HG03378 (cell line): ENCODE data around the gene MYLK4.

Experiments
- ATAC-seq: cut with Tn5 transposase; IDR thresholded peaks from one replicate; pipeline ENCODE4 v1.9.1; 2021; ENCODE audit warnings: mild to moderate bottlenecking, moderate library complexity; ENCODE audit not compliant: unreplicated experiment

Gene MYLK4

DNA sequence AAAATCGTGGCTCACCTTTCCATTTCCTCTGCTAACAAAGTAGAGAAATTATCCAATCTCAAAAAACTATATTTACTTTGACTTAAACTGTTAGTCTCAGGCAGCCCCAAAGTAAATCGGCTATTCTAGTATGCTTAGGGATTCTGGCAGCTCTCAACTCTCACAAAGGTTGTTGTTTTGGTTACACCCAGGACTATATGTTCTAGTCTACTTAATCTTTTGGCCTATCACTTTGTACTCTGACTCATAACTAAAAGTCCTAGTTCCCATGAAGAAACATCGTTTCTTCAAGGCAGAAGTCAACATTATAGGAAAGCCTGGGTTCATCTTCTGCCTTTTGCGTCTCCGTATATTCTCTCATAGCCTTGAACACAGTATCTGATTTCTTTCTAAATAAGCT, 42.3 kb downstream of the MYLK4 start:
- no peak for ATAC-seq

DNA sequence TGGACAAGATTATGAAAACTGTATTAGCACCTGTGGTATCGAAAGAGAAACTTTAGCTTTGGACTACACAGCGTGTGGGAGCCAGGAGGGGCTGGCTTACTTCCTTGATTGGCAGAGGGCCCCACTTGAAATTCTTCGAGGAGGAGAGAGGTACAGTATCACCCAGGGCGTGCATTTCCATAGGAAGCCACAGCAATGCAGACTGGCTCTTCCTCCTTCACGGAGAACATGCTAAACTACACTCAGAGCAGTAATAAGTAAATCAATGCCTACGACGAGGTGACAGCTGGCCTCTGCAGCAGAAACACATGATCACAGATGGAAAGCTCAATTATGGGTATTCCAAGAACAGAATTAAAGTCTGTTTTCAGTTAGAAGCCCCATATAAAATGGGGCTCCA, 44.2 kb downstream of the MYLK4 start:
- ATAC-seq, result no peak

DNA sequence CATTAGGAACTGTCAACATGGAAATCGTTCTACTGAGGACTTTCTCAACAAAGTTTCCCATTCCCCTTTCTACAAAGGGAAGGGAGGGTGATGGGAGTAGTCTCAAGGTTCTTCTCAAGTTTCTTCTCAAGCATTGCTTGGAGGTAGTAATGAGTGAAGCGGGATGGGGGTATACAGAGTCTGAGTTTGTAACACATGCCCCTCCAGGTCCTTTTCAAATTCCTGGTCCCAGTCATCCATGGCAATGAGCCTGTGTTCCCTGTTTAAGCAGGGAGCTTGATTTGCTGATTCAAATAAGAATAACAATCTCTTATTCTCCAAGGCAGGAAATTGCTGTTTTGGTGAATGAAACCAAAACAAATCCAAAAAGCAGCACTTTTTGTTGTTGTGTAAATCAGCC, 45.5 kb downstream of the MYLK4 start:
- no peak for ATAC-seq

DNA sequence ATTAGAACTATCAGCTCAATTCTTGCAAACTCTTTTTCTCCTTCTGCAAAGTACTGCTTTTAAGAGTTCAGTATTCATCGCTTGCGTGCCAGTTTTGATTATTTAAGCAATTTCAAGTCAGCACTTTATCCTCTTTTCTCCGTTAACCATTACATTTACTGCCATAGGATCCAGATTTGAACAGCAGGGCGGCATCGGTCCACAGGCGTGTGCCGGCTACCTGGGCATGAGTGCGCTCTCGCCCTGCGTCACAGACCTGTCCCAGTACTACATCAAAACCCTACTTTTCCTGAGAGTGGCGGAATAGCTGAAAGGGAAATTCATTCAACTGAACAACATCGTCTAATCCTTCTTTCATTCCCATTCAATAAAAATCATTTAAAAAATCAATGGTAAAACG, 53.4 kb downstream of the MYLK4 start:
- no peak for ATAC-seq

DNA sequence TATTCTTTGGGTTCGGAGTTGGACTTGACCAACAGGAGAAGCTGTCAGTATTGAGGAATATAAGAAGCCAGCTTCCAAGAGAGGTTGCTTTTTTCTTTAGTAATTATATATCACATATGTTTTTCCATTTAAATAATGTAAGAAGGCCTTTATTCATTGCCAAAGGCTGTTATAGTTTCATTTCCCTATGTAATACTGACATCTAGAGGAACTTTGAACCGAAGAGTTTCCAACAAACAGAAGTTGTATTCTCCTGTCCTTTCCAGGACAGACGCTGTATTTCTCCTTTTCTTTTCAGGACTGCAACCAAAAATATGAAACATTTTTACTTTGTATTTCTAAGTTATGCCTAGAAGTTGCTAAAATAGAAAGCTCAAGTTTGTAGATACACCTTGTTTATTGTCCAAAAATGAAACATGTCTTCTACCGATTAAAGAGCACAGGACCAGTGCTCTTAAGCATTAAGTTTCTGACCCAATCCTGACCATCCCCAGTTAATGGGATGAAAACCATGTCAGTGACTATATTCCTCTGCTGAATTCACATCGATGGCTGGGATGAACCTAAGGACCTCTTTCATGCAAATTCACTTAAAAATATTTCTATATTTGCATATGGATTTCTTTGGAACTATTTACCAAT, 55.1 kb downstream of the MYLK4 start:
- no peak for ATAC-seq

DNA sequence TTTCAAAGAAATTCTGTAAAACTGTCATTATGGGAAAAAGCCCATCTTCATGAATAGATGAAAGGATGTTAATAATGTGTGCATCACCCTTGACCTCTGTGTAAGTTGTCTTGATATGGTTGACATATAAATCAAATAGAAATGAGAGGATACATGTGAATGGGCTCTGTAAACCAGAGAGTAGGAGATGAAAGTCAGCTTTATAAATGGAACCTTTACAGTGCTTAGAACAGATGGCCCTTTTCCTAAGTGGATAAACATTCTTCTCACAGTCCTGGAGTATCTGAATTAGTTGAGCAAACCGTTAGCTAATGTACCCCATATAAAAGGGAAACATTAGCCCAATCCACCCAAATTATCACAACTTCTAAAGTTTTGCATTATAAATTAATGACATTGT, 57.5 kb downstream of the MYLK4 start:
- ATAC-seq, result no peak

DNA sequence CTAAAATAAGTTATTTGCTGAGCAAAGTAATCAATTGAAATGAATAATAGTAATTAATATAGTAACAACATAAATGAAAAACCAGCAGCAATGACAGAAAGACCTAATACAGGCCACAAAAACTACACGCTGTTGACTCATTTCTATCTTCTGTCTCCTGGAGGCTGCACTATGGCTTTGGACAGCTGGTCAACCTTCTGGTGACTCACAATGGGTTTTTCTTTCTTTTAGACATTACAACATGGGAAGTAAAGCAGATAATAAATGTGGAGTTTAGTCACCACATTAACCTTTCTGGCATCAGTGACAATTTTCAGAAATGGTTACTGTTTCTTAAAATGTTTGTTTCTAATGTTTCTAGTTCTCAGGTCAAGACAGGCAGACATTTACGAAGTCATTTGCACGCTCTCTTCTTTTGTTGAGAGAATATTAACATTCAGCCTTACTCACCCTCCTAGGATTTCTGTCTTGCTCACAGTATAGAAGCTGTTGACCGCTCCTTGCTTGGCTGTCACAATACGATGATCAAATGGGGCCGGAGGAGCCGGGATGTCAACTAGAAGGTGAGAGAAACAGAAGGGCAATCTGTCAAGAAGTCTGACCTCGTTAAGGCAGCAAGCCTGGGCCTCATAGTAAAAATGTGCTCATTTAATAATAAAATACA, 62.2 kb downstream of the MYLK4 start:
- ATAC-seq, result no peak

DNA sequence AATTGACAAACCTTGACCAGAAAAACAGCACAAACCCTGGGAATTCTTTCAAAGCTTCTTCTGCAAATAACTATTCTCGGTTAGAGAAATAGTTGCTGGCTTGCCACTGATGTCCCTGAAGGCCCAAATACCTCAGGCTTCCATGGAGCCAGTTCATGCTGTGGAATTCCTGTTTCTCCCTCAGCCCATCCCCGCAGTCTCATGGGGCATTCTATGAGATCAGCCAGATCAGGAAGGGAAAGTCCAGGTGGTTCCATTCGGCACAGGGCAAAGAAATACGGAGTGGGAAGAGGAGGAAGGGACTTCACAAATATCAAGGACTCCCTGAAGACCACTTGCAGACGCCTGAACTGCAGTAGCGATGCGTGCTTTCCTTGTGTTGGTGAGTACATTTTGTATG, 63.3 kb downstream of the MYLK4 start:
- ATAC-seq, result no peak

DNA sequence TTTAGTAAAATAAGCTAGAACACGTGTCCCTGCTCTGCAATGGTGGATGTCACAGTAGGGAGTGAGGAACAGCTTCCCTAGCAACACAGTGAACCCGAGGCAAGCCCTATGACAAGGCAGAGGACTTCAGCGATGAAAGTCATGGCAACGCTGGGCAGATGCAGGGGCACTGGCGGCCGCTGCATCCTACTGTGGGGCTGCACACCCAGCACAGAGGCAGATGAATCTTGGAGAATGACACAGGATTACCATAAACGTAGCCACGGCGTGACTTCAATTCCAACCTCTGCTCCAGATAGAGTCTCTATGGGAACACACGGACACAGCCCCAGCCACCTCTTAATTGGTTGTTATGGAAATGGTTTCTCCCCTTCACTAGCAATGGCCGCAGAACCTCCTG, 64.2 kb downstream of the MYLK4 start:
- no peak for ATAC-seq

DNA sequence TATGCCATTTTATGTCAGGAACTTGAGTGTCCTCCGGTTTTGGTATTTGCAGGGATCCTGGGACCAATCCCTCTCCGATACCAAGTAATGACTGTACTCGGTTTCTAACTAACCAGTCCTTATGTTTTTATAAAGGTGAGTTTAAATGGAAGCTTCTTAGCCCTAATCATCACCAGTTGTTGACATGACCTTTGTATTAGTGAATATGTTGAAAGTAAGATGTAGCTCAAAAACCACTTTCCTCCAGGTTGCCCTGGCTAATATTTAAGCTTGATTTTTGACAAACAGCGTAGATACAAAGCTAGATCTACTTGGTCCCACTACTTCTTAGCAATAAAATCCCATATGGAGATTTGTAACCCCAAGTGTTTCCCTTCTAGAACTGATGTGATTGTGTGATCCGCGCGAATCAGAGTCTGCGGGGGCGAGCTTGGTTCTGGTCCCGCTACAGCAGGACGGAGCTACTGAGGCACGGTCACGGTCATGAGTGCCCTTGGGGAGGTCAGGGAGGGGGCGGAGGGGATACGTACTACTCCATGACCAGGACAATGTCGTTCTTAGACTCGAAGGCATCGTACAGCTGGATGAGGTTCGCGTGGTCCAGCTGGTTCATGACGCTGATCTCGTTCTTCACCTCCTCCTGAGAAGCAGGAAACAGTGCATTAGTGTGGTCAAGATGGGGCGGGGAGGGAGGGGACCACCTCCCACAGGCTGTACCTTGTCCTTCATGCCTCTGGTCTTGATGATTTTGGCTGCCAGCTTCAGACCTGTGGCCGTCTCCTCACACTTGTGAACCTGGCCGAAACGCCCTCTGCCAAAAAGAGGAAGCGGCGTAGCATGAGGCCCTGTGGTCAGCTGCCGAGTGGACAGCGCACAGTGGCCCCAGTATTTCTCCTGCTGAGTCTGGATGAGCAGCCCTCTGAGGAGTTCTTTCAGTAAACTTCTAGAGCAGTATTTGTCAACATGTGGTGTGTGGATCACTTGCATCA, 65.7 kb downstream of the MYLK4 start:
- ATAC-seq, result no peak

DNA sequence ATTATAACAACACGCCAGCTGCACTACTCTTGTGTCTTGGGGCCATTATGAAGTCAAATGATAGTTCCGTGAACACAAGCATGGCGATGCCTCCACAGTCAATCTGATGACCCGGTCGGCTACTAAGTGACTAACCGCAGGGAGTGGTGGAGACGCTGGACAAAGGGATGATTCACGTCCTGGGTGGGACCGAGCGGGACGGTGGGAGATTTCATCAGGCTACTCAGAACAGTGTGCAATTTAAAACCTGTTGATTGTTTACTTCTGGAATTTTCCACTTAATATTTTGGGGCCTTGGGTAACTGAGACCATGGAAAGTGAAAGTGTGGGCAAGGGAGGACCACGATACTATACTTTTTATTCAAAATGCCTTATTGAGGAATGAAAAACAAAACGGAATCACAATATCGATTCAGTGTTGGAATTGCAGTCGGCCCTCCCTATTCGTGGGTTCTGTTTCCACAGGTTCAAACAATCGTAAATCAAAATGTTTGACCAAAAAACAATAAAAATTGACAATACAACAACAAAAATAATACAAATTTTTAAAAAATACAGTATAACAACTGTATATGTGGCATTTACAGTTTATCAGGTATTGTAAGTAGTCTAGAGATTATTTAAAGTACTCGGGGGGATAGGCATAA, 66.5 kb downstream of the MYLK4 start:
- ATAC-seq, result no peak

DNA sequence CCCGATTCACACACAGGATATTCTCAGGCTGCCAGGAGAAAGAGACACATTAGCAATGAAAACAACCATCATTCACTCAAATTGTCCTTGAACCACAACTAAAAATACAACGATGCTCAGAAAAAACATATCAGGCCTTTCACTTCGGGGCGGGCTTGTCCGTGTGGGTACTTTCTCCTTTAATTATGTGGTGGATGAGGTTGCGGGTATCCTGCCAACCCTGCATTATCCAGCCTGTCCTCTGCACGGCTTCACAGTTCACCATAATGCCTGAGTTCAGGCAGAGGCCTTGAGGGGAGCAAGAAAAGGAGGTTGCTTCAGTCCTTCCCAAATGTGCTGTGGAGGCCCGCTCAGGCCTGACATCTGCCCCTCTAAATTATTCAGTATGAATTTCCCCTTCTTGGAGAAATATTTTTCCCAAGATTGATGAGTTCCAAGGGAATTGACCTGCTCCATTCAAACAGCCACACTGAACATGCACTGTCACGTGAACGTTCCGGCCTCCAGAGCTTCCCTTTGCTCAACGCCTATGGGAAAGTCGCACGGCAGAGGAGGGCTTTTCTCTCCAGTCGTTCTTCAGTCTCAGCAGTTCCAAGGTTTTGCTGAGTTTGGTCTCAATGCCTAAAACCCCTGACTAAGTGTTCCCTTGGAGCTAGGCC, 70.3 kb downstream of the MYLK4 start:
- no peak for ATAC-seq

DNA sequence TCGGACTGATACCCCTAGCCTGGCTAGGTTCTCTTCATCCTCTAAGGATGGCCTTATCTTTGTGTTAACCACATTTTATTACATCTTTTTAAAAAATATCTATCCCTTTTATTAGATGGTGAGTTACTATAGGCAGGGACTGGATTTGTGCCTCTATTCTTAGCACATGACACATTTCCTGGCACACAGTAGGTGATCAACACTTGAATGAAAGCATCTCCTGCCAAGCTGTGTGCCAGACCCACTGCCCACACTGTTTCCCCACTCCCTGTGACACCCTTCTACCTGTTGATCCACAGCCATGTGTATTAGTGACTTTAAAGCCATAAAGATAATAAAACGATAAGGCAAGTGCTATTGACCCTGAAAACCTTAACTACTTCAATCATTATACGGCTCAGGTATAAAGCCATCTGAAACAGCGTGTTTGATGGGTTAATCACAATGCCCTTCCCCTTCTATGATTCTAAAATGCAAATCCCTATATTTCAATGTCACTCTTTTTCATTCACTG, 73.6 kb downstream of the MYLK4 start:
- ATAC-seq, result no peak

DNA sequence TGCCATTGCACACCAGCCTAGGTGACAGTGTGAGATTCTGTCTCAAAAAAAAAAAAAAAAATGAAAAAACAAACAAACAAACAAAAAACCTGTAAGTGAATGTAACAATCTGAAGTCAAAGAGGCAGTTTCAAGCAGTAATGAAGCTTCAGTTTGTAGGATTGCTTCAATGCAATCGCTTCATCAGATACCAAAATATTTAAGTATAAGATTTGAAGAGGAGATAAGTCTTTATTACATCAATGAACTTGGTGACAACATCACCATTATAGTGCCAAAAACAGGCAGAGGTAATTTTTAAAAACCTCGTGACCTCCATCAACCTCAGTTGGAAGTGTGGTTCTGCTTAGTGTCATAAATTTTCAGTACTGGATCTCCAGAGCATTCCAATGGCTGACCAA, 74.7 kb downstream of the MYLK4 start:
- ATAC-seq, result no peak

DNA sequence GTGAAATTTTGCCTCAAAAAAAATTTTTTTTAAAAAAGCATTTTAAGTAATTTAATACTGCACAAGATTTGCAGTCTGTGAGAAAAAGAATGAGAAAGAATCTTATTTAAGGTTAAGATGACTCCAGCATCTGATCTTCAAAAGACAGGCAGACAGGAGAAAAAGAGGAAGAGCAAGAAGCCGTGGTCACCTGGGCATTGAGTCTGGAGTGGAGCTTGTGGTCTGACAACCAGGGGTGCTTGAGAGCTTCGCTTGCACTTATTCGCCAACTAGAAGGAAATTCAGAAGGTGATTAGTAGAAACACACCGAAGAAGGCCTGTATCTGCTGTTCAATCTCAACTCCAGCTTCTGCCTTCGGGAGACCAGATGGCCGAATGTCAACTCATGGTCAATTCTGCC, 75.9 kb downstream of the MYLK4 start:
- ATAC-seq, result no peak

DNA sequence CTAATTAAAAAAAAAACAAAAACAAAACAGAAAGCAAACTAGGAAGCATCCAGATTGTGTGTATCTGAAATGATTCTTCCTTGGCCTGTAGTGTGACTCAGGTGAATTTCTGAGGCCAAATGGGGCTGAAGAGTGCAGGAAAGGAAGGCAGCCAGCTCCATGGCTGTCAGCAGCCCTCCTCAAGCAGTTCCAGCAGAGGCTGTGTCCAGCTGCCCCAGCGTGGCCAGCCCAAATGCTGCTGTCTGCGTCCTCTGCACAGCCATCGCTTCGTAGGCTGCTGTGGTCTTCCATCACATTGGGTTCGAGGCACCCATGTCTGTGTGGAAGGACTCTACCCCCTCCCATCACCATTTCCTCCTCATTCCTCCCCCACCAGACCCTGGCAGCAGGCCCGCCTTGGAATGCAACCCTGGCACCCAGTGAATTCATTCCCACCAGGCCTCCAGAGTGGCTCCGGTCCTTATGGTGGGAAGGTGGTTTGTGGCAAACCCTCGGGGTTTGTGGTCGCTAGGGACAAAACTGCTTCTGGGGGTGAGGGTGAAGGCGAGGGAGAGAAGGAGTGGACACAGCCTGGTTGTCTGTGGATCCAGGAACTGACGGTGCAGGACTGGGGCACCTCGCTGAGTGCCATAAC, 81.5 kb downstream of the MYLK4 start:
- ATAC-seq, result no peak

DNA sequence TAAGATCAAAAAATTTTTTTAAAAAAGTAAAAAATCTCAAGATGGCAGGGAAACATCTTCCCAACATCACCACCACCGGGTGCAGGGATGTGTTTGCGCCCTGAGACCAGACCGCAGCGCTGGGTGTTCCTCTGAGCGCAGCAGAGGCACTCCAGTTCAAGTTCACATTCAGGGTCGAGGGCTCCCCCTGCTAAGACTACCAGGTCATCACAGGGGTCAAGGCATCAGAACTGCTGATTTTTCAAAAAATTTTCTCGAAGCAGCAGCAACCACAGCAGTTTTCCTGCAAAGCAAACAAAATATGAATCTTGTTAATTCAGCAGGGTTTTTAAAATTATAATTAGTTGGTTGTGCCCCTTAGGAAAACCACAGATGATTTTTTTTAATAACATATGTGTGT, 83.1 kb downstream of the MYLK4 start:
- ATAC-seq, result no peak

DNA sequence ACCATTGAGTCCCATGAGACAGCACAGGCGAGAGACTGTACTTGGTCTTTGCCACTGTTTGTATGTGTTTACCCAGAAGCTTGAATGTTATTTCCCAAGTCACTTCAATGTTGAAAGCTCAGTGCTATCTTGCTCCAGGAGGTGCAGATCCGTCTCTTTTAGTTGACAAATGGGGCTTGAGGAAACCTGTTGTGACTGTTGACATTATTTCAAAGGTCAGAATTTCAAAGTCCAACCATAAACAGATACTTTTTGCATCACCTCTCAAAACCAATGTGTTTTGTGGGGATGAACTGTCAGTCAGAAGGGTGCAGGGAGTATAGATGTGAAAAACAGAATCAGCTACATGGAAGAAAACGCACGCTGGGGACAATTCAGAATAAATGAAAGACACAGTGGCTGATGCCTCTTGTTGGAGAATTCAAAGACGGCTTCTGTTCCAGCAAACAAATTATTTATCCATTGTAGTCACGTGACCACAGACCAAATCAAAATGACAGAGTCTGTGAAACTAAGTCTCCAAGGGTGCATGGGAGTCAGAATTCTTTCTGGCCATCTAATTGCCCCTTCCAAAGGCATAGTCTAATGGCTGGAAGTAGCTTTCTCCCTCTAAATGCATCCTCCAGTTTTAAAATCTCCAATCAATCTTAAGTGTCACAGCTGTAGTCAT, 83.7 kb downstream of the MYLK4 start:
- ATAC-seq, result no peak
